ENCODE measurements around the gene STXBP2.

The STXBP2 gene

DNA sequence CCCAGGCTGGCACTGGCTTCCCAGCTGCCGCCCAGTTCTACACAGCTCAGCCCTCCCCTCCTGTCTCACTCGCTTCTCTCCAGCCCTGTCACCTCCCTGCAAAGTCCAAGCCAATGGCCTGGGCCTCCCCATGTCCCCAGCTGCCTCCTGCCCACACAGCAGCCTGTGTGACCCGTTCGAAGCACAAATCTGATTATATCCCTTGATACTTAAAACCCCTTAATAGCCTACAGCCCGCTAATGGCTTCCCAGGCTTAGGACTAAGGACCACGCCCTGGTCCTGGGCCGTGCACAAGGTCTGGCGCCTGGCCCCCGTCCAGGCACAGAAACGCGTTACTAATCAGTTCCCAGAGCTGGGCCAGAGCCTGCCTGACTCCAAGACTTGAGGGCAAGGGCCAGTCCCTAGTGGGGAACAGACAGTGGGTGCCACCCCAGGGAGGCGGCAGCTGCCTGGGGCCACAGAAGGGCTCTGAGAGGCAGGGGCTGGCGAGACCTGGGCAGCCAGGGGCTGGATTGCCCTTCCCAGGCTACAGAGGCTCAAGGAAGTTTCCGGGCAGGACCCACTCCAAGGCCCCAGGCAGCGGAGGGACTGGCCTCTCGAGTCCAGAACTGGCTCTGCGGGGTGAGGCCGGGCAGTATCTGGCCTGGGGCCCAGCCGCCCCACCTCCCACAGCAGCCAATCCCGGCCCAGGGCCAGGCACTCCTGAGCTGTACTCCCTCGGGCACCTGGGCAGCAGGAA lies 18.0 kb upstream of the STXBP2 start:
- Histone ChIP-seq H3K27ac (ENCODE audit: extremely low read depth, low read depth, low read length) (peak overlapping the region; percentile 31; the same call in 1 of the 2 replicates), H3K4me1 (ENCODE audit: control insufficient read depth, insufficient read depth, low read length) (no peaks in the 10 kb centered on the region; the same call in 1 of the 2 replicates), H3K4me3 (ENCODE audit: low read depth, low read length) (no peak overlapping the region), H3K36me3 (ENCODE audit: control insufficient read depth in 2 of 2, insufficient read depth in 1 of 2, low read length in 2 of 2) (peaks cover 0 to 80% of the 10 kb centered on the region in 2 experiments; a peak in 2 of 3 replicates), H3K9me3 (ENCODE audit: control insufficient read depth, insufficient read depth, low read depth, low read length) (no peaks in the 10 kb centered on the region)
- TF ChIP-seq KLF1 (tag by site-specific recombination; IDR thresholded peaks at IDR 0.05) (peak; percentile 82), GFI1B (tag by site-specific recombination; IDR thresholded peaks at IDR 0.05) (no peak), ZNF571 (tag by site-specific recombination; IDR thresholded peaks at IDR 0.05) (no peak), ZNF600 (tag by site-specific recombination; IDR thresholded peaks at IDR 0.05) (peak; percentile 31; the same call in 1 of the 2 replicates), ZNF211 (tag by site-specific recombination; IDR thresholded peaks at IDR 0.05; ENCODE audit: low read depth) (no peak)
- TF ChIP-seq, protein P1, sequence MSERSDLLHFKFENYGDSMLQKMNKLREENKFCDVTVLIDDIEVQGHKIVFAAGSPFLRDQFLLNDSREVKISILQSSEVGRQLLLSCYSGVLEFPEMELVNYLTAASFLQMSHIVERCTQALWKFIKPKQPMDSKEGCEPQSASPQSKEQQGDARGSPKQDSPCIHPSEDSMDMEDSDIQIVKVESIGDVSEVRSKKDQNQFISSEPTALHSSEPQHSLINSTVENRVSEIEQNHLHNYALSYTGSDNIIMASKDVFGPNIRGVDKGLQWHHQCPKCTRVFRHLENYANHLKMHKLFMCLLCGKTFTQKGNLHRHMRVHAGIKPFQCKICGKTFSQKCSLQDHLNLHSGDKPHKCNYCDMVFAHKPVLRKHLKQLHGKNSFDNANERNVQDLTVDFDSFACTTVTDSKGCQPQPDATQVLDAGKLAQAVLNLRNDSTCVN (tag by site-specific recombination; optimal IDR thresholded peaks at IDR 0.05) = peak; percentile 13
- TF ChIP-seq, protein P2, sequence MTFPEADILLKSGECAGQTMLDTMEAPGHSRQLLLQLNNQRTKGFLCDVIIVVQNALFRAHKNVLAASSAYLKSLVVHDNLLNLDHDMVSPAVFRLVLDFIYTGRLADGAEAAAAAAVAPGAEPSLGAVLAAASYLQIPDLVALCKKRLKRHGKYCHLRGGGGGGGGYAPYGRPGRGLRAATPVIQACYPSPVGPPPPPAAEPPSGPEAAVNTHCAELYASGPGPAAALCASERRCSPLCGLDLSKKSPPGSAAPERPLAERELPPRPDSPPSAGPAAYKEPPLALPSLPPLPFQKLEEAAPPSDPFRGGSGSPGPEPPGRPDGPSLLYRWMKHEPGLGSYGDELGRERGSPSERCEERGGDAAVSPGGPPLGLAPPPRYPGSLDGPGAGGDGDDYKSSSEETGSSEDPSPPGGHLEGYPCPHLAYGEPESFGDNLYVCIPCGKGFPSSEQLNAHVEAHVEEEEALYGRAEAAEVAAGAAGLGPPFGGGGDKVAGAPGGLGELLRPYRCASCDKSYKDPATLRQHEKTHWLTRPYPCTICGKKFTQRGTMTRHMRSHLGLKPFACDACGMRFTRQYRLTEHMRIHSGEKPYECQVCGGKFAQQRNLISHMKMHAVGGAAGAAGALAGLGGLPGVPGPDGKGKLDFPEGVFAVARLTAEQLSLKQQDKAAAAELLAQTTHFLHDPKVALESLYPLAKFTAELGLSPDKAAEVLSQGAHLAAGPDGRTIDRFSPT (tag by site-specific recombination; IDR thresholded peaks at IDR 0.05) = peak; percentile 4; the same call in 1 of the 2 replicates
- POLR2A ChIA-PET = interaction anchor here (0.6 to 2.0 kb wide), 3 partner anchors 11 to 22 kb away, joined by 3 to 14 read pairs (median 5); partner anchors contain the start of genes PET100 and XAB2
- CTCF ChIA-PET = interaction anchor here (0.5 to 1.8 kb wide), 4 partner anchors 25 to 1930 kb away, joined by 3 to 6 read pairs (median 3); no protein-coding TSS in a partner anchor

DNA sequence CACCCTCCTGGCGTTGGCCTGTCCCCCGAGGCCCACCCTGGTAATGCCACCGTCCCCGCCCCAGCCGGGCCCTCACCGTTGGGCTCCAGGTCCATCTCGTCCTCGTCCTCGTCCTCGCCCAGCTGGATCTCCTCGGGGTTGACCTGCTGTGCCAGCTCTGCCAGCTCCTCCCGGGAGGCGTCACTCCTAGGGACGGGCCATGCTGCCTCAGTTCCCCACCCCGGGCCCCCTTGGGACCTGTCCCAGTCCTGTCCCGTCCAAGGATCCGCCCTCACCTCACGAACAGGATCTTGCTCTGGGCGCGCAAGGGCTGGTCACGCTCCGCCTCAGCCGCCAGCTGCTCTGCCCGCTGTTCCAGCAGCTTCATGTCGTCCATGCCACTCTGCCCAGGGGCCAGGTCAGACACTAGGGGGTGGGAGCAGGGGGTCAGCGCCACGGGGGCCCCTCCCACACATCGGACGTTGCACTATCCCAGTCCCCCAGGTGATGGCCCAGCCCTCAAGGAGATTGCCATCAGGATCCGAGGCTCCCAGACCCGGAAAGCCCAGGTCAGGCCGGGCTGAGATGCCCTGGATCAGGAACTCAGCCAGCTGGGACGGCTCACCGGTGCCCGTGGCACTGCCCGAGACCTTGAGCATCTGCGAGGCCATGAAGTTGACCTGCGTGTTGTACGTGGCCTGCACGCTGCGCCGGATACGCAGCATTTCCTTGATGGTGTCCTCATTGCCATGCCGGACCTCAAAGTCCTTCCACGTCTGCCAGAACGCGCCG lies 17.1 kb upstream of the STXBP2 start:
- ChIA-PET POLR2A (interaction anchor here (0.6 to 2.0 kb wide), 4 partner anchors 10 to 23 kb away, joined by 3 to 14 read pairs (median 4); partner anchors contain the start of genes PET100 and XAB2), CTCF (interaction anchor here (0.6 to 1.8 kb wide), 3 partner anchors 52 to 1931 kb away, joined by 3 to 6 read pairs (median 3); no protein-coding TSS in a partner anchor)
- H3K4me3 ChIP-seq (ENCODE audit: low read depth, low read length) = no peak overlapping the region
- no peak for TF ChIP-seq REPIN1 (tag by site-specific recombination; IDR thresholded peaks at IDR 0.05; ENCODE audit: low read depth)
- 0 out of 2 replicates have a peak, but pooled peaks have one; percentile 23 for TF ChIP-seq GLIS2 (tag by site-specific recombination; IDR thresholded peaks at IDR 0.05)
- TF ChIP-seq GLIS1 (tag by site-specific recombination; IDR thresholded peaks at IDR 0.05) = no peak
- peak; percentile 15; the same call in 1 of the 2 replicates for TF ChIP-seq KLF8 (tag by site-specific recombination; IDR thresholded peaks at IDR 0.05)
- peak; percentile 83 for TF ChIP-seq ZNF341 (tag by site-specific recombination; IDR thresholded peaks at IDR 0.05; ENCODE audit: low read depth)
- peaks cover 0 to 82% of the 10 kb centered on the region in 2 experiments; a peak in 2 of 3 replicates for H3K36me3 ChIP-seq (ENCODE audit: control insufficient read depth in 2 of 2, insufficient read depth in 1 of 2, low read length in 2 of 2)
- no peak overlapping the region for H3K27ac ChIP-seq (ENCODE audit: extremely low read depth, low read depth, low read length)
- H3K9me3 ChIP-seq (ENCODE audit: control insufficient read depth, insufficient read depth, low read depth, low read length) = no peaks in the 10 kb centered on the region
- no peaks in the 10 kb centered on the region; the same call in 1 of the 2 replicates for H3K4me1 ChIP-seq (ENCODE audit: control insufficient read depth, insufficient read depth, low read length)

DNA sequence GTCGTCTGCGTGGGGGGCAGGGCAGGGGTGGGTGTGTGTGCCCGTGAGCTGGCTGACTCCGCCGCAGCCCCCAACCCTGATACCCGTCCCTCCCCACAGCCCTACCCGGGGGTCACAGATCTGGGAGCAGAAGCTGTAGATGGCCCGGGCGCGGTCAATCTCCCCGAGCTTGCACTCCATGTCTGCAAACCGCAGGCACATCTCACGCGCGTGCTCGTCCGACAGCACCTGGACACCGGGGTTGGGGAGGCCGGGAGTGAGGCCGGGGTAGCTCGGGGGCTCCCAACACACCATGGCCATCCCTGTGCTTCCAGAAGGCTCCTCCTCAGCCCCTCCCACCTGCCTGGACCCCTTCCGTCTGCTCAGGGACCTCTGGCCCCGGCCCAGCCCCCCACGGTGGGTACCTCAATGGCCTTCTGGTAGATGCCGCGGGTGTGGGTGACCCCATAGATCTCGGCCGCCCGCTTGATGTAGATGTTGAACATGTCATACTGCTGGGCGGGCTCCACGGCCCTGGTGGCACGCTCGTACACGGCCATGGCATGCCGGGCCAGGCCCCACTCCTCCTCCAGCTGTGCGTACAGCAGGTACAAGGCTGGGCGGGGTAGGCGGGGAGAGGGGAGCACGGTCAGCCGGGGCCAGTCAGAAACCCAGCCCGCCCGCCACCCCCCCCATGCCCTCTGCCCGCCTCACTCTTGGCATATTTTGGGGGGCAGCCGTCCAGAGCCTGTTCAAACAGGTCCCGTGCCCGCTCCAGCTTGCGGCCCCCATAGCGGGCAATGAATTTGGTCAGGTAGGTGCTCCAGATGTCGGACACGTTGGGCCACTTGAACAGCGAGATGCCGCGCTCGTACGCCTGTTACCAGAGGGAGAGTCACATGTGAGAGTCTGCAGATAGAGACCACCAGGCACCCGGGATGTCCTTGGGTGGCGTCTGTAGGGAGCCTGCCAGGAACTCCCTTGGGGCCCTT lies 16.2 kb upstream of the STXBP2 start:
- Histone ChIP-seq H3K4me3 (ENCODE audit: low read depth, low read length) (no peak overlapping the region), H3K27ac (ENCODE audit: extremely low read depth, low read depth, low read length) (no peak overlapping the region), H3K9me3 (ENCODE audit: control insufficient read depth, insufficient read depth, low read depth, low read length) (no peaks in the 10 kb centered on the region), H3K36me3 (ENCODE audit: control insufficient read depth in 2 of 2, insufficient read depth in 1 of 2, low read length in 2 of 2) (peaks cover 0 to 86% of the 10 kb centered on the region in 2 experiments; a peak in 2 of 3 replicates), H3K4me1 (ENCODE audit: control insufficient read depth, insufficient read depth, low read length) (no peaks in the 10 kb centered on the region; the same call in 1 of the 2 replicates)
- TF ChIP-seq ZNF76 (tag by site-specific recombination; IDR thresholded peaks at IDR 0.05; ENCODE audit: borderline replicate concordance, low read depth) = no peak
- POLR2A ChIA-PET = interaction anchor here (0.6 to 2.0 kb wide), 2 partner anchors 9 to 15 kb away, joined by 3 to 14 read pairs; partner anchors contain the start of genes PET100 and XAB2
- CTCF ChIA-PET = interaction anchor here (1.1 to 1.8 kb wide), 2 partner anchors 52 to 518 kb away, joined by 3 to 6 read pairs; no protein-coding TSS in a partner anchor
